T-cell (primary cell): Measurements from ENCODE around the gene OR5A2. TPM values are rescaled to one million over a fixed set of nuclear protein-coding genes. Genes with fewer than 3 reads are reported as not detected.
"Not testable (repeated sequence)": the region's sequence is repeated elsewhere in the genome, so short reads cannot be mapped to it uniquely, and the experiment has no call there.

ENCODE experiments used
- ATAC-seq, 4 experiments: fragments of 200-7000 bp in 3 of 4; fragments of 150-1000 bp in 1 of 4; cut with Tn5 transposase; replicated peaks in 1 of 4; 1 replicate in 3 of 4; 2 replicates in 1 of 4; pipeline ENCODE4 v1.10.0; 2021; ENCODE audit warnings: moderate library complexity in 3 of 4, mild to moderate bottlenecking in 2 of 4, moderate number of reproducible peaks in 1 of 4
- CTCF ChIA-PET, 2 donors: fragments of 300-600 bp; sonication (Branson Sonifier 250); formaldehyde crosslinking; loops; one replicate each; lab custom pipeline; 2022; ENCODE audit warnings: antibody characterized with exemption in 2 of 2; lab: Charles Lee
- POLR2A ChIA-PET, 2 donors: fragments of 300-600 bp; sonication (Branson Sonifier 250); formaldehyde crosslinking; loops; one replicate each; lab custom pipeline; 2022; ENCODE audit warnings: antibody characterized with exemption in 2 of 2; lab: Charles Lee
- DNase-seq, 35 experiments: peaks; one replicate each; pipeline versions ENCODE4 v3.0.0 to v3.0.0-alpha.2; 2013 to 2023
- H3K27ac ChIP-seq: one replicate; pipeline ENCODE4 v1.5.1; 2013; ENCODE audit warnings: low read length
- H3K27me3 ChIP-seq, 2 experiments: replicated peaks in 1 of 2; 1 replicate in 1 of 2; 2 replicates in 1 of 2; pipeline versions ENCODE4 v1.6.1 to v1.7.0; 2013; ENCODE audit warnings: low read length in 1 of 2, mixed read lengths in 1 of 2; ENCODE audit not compliant: control insufficient read depth in 2 of 2, insufficient read depth in 2 of 2; ENCODE audit errors: extremely low read depth in 1 of 2
- H3K36me3 ChIP-seq, 2 donors: 1 replicate in 1 of 2; 2 replicates in 1 of 2; pipeline versions ENCODE4 v1.6.1 to v1.7.0; 2013; ENCODE audit warnings: low read length in 1 of 2; ENCODE audit not compliant: control insufficient read depth in 2 of 2, insufficient read depth in 1 of 2; ENCODE audit errors: extremely low read depth in 1 of 2
- H3K4me1 ChIP-seq, 2 experiments: 1 replicate in 1 of 2; 2 replicates in 1 of 2; pipeline versions ENCODE4 v1.6.1 to v1.7.0; 2013; ENCODE audit warnings: low read length in 2 of 2, mixed read lengths in 1 of 2; ENCODE audit not compliant: insufficient read depth in 2 of 2, control insufficient read depth in 1 of 2; ENCODE audit errors: extremely low read depth in 1 of 2
- H3K4me3 ChIP-seq, 2 donors: 1 replicate in 1 of 2; 2 replicates in 1 of 2; pipeline versions ENCODE4 v1.5.1 to v1.7.0; 2013; ENCODE audit warnings: mild to moderate bottlenecking in 2 of 2, low read length in 1 of 2, moderate library complexity in 1 of 2; ENCODE audit not compliant: control insufficient read depth in 1 of 2; ENCODE audit errors: extremely low read depth in 1 of 2
- H3K9me3 ChIP-seq: 2 replicates; pipeline ENCODE4 v1.7.0; 2013
- H3K27ac Mint-ChIP-seq, 2 donors: one replicate each; pipeline ENCODE4 v1.8.0; 2020 to 2021; ENCODE audit warnings: mild to moderate bottlenecking in 2 of 2, mixed read lengths in 2 of 2
- H3K27me3 Mint-ChIP-seq, 2 donors: one replicate each; pipeline ENCODE4 v1.8.0; 2021 to 2022; ENCODE audit warnings: mixed read lengths in 2 of 2
- H3K36me3 Mint-ChIP-seq: one replicate; pipeline ENCODE4 v1.8.0; 2021; ENCODE audit warnings: mixed read lengths
- H3K4me1 Mint-ChIP-seq, 3 donors: one replicate each; pipeline ENCODE4 v1.8.0; 2020 to 2022; ENCODE audit warnings: mixed read lengths in 3 of 3, mild to moderate bottlenecking in 1 of 3
- H3K4me3 Mint-ChIP-seq, 3 donors: one replicate each; pipeline ENCODE4 v1.8.0; 2020 to 2022; ENCODE audit warnings: mild to moderate bottlenecking in 3 of 3, mixed read lengths in 3 of 3, moderate library complexity in 3 of 3
- H3K9me3 Mint-ChIP-seq, 3 donors: one replicate each; pipeline ENCODE4 v1.8.0; 2020 to 2022; ENCODE audit warnings: mixed read lengths in 3 of 3
- WGBS: methylation state at CpG from one replicate; pipeline ENCODE4 v1.1.5; 2013; ENCODE audit warnings: missing lambda C conversion rate; ENCODE audit not compliant: insufficient coverage; 5-methylcytosine and 5-hydroxymethylcytosine counted together
- total RNA-seq, 35 experiments: library from RNA in 6 of 35; stranded (reverse) in 6 of 35; fragments of 120-200 nt in 1 of 35; gene quantifications; one replicate each; pipeline versions ENCODE4 v1.2.1 to v1.2.4 and lab custom pipeline; 2013 to 2026

Gene OR5A2
- total RNA-seq, 5 donors from 2014 or later (not counting 1 experiment from before 2014, with no cell fraction given), result not detected

- Mint-ChIP-seq H3K4me3 (no peak overlapping the region), H3K36me3 (no peaks in the 10 kb centered on the region), H3K4me1 (no peaks in the 10 kb centered on the region), H3K27ac (no peak overlapping the region), H3K27me3 (peaks cover 4% of the 10 kb centered on the region in 2 donors), H3K9me3 (peaks cover 0 to 9% (median 0%) of the 10 kb centered on the region in 3 donors)
- Histone ChIP-seq H3K27ac (no peak overlapping the region), H3K4me3 (no peak overlapping the region), H3K9me3 (no peaks in the 10 kb centered on the region), H3K27me3 (no peaks in the 10 kb centered on the region), H3K4me1 (no peaks in the 10 kb centered on the region), H3K36me3 (no peaks in the 10 kb centered on the region)
- ChIA-PET POLR2A (no interaction called here), CTCF (no interaction called here)
- DNase-seq (no peak), ATAC-seq (no peak)
- no CpG with 5 or more reads among the region's 2 CpGs for WGBS
Measured at GRCh38 chr11:59448484-59448883, 22.3 kb upstream of the OR5A2 start.

DNA sequence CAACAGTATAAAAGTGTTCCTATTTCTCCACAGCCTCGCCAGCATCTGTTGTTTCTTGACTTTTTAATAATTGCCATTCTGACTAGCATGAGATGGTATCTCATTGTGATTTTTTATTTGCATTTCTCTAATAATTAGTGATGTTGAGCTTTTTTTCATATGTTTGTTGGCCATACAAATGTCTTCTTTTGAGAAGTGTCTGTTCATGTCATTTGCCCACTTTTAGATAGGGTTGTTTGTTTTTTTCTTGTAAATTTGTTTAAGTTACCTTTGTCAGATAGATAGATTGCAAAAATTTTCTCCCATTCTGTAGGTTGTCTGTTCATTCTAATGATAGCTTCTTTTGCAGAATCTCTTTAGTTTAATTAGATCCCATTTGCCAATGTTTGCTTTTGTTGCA is 19.4 kb upstream of the OR5A2 start:
- CTCF ChIA-PET, result not testable (repeated sequence)
- POLR2A ChIA-PET, result interaction anchor here in 1 of 2 donors (0.7 kb wide), 1 partner anchor 8 kb away, joined by 3 read pairs; no protein-coding TSS in a partner anchor

GRCh38 chr11:59437770-59438169 is 11.6 kb upstream of the OR5A2 start:
- Histone ChIP-seq H3K27ac (no peak overlapping the region), H3K4me3 (no peak overlapping the region), H3K27me3 (peaks cover 0 to 2% of the 10 kb centered on the region in 2 experiments), H3K36me3 (no peaks in the 10 kb centered on the region), H3K4me1 (no peaks in the 10 kb centered on the region), H3K9me3 (no peaks in the 10 kb centered on the region)
- 88% methylated on average over 3 of the region's 7 CpGs for WGBS
- ChIA-PET CTCF (no interaction called here), POLR2A (interaction anchor here (0.5 to 0.6 kb wide), 2 partner anchors 8 to 695 kb away, joined by 3 read pairs; no protein-coding TSS in a partner anchor)
- Mint-ChIP-seq H3K4me3 (no peak overlapping the region), H3K27ac (no peak overlapping the region), H3K36me3 (no peaks in the 10 kb centered on the region), H3K9me3 (no peaks in the 10 kb centered on the region), H3K27me3 (peaks cover 0 to 2% of the 10 kb centered on the region in 2 donors), H3K4me1 (no peaks in the 10 kb centered on the region)
- ATAC-seq (no peak), DNase-seq (no peak)

More for the DNA sequence above, 19.4 kb upstream of the OR5A2 start:
- not testable (repeated sequence) for H3K4me1 Mint-ChIP-seq, DNase-seq, ATAC-seq, H3K36me3 Mint-ChIP-seq, H3K4me1 ChIP-seq, H3K27me3 Mint-ChIP-seq, H3K27ac ChIP-seq, H3K36me3 ChIP-seq, H3K27ac Mint-ChIP-seq, H3K9me3 Mint-ChIP-seq, H3K27me3 ChIP-seq, H3K4me3 Mint-ChIP-seq, H3K9me3 ChIP-seq, H3K4me3 ChIP-seq
- WGBS, result no CpG with 5 or more reads among the region's 1 CpG

- POLR2A ChIA-PET, result no interaction called here
Measured at GRCh38 chr11:59436169-59436568, 10.0 kb upstream of the OR5A2 start, which contains the start of gene OR5A1. Gene OR5A1 (plus strand): TSS chr11:59436469. CDS start chr11:59443169, 6,700 bp downstream.

GRCh38 chr11:59429924-59430516 is 3.8 kb upstream of the OR5A2 start:
- Mint-ChIP-seq H3K9me3 (no peaks in the 10 kb centered on the region), H3K4me3 (no peak overlapping the region), H3K4me1 (no peaks in the 10 kb centered on the region), H3K27me3 (peaks cover 8 to 13% of the 10 kb centered on the region in 2 donors), H3K36me3 (no peaks in the 10 kb centered on the region), H3K27ac (no peak overlapping the region)
- H3K4me3 ChIP-seq, result no peak overlapping the region
- DNase-seq (peak in 20 of 35 experiments; percentile 0 to 75 (median 18)), ATAC-seq (peak in 3 of 4 experiments; percentile 63 to 75 (median 69))
- CTCF ChIA-PET, result interaction anchor here (0.6 to 3.6 kb wide), 7 partner anchors 9 to 294 kb away, joined by 3 to 19 read pairs (median 3); partner anchors contain the start of gene DTX4 (in 2 of the 2)
- POLR2A ChIA-PET, result interaction anchor here in 1 of 2 donors (0.6 kb wide), 1 partner anchor 227 kb away, joined by 5 read pairs; no protein-coding TSS in a partner anchor
- WGBS, result 100% methylated on average over 1 of the region's 4 CpGs
- H3K4me1 ChIP-seq, result no peaks in the 10 kb centered on the region
- H3K9me3 ChIP-seq, result no peaks in the 10 kb centered on the region
- H3K27me3 ChIP-seq, result no peaks in the 10 kb centered on the region
- H3K27ac ChIP-seq, result no peak overlapping the region
- no peaks in the 10 kb centered on the region for H3K36me3 ChIP-seq

More at GRCh38 chr11:59436169-59436568, 10.0 kb upstream of the OR5A2 start, which contains the start of gene OR5A1:
- Mint-ChIP-seq H3K36me3 (no peaks in the 10 kb centered on the region), H3K9me3 (no peaks in the 10 kb centered on the region), H3K4me1 (no peaks in the 10 kb centered on the region), H3K27me3 (peaks cover 4 to 5% of the 10 kb centered on the region in 2 donors), H3K27ac (no peak within 1 kb of the TSS), H3K4me3 (no peak within 1 kb of the TSS)
- Histone ChIP-seq H3K27ac (no peak within 1 kb of the TSS), H3K4me3 (no peak within 1 kb of the TSS), H3K27me3 (peaks cover 0 to 2% of the 10 kb centered on the region in 2 experiments), H3K36me3 (no peaks in the 10 kb centered on the region), H3K9me3 (no peaks in the 10 kb centered on the region), H3K4me1 (no peaks in the 10 kb centered on the region)
- CTCF ChIA-PET, result no interaction called here
- no peak for DNase-seq
- no CpG with 5 or more reads among the region's 3 CpGs for WGBS
- no peak for ATAC-seq

DNA sequence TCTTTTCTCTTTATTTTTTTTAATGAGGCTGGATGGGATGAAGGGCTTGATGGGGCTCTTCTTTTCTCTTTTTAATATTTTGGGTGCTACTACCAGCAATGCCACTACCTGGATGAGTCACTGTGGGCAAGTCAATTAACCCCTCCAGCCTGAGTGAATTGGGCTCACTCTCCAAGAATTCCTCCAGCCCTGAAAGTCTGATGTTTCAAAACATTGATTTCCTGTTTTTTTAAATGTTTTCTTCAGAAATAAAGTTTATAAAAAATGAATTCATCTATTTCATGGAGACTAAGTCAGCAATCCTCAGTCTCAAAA is 812 bp upstream of the OR5A2 start:
- H3K27ac Mint-ChIP-seq, result no peak overlapping the region
- Histone ChIP-seq H3K27me3 (peaks cover 0 to 3% of the 10 kb centered on the region in 2 experiments), H3K27ac (no peak overlapping the region), H3K9me3 (no peaks in the 10 kb centered on the region), H3K36me3 (no peaks in the 10 kb centered on the region), H3K4me1 (no peaks in the 10 kb centered on the region), H3K4me3 (no peak overlapping the region)
- DNase-seq (no peak), ATAC-seq (no peak)
- POLR2A ChIA-PET, result no interaction called here
- CTCF ChIA-PET, result no interaction called here
- no peaks in the 10 kb centered on the region for H3K4me1 Mint-ChIP-seq
- no peaks in the 10 kb centered on the region for H3K36me3 Mint-ChIP-seq
- no peaks in the 10 kb centered on the region for H3K9me3 Mint-ChIP-seq
- peaks cover 10 to 15% of the 10 kb centered on the region in 2 donors for H3K27me3 Mint-ChIP-seq
- H3K4me3 Mint-ChIP-seq, result no peak overlapping the region
